ENCODE data around the gene MEGF9.

DNA sequence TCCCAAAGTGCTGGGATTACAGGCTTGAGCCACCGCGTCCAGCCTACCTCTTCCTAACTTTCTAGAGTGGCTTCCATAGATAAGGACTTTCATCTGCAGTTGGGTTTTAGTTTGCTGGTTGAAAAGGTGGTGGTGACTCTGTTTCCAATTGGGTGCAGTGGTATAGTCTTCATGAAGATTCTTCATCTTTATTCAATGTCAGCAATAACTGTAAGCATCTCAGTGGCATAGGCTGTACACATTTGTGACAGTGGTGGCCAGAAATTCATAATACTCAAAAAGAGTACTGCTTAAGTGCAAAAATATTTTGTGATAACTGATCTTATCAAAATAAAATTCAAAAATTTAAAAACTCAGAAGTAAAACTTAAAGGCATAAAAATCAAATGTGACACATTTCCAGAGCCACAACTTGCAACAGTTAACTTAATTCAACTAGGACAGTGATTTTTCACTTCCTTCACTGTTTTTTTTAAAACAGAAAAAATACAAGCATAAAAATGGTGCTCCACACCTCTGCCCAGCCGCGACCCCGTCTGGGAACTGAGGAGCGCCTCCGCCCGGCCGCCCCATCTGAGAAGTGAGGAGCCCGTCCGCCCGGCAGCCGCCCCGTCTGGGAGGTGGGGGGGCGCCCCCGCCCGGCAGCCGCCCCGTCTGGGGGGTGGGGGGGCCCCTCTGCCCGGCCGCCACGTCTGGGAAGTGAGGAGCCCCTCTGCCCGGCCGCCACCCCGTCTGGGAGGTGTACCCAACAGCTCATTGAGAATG, 77.9 kb downstream of the MEGF9 start:
- no peak for TF ChIP-seq EZH2 (IDR thresholded peaks at IDR 0.05; ENCODE audit: borderline replicate concordance, insufficient read depth, low read depth, low read length, poor library complexity, severe bottlenecking)
- TF ChIP-seq, protein P1, sequence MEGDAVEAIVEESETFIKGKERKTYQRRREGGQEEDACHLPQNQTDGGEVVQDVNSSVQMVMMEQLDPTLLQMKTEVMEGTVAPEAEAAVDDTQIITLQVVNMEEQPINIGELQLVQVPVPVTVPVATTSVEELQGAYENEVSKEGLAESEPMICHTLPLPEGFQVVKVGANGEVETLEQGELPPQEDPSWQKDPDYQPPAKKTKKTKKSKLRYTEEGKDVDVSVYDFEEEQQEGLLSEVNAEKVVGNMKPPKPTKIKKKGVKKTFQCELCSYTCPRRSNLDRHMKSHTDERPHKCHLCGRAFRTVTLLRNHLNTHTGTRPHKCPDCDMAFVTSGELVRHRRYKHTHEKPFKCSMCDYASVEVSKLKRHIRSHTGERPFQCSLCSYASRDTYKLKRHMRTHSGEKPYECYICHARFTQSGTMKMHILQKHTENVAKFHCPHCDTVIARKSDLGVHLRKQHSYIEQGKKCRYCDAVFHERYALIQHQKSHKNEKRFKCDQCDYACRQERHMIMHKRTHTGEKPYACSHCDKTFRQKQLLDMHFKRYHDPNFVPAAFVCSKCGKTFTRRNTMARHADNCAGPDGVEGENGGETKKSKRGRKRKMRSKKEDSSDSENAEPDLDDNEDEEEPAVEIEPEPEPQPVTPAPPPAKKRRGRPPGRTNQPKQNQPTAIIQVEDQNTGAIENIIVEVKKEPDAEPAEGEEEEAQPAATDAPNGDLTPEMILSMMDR (IDR thresholded peaks at IDR 0.05) = no peak
